GM18951 (cell line): Measurements from ENCODE around the gene SMARCA4.
"Not testable (repeated sequence)": the region's sequence is repeated elsewhere in the genome, so short reads cannot be mapped to it uniquely, and the experiment has no call there.

Experiments
- POLR2A ChIP-seq: IDR thresholded peaks from 4 replicates; pipeline ENCODE4 v1.6.1; 2011; ENCODE audit warnings: mild to moderate bottlenecking; ENCODE audit not compliant: insufficient read length, insufficient read depth; ENCODE audit errors: extremely low read depth
- in situ Hi-C: fragments of 300-500 bp; cut with MboI; formaldehyde crosslinking; loops from one replicate; pipeline ENCODE4 v1.12.0; 2022; ENCODE audit warnings: low sequenced_read_pairs, mixed read lengths, inconsistent platforms; ENCODE audit not compliant: unreplicated experiment

SMARCA4 gene

GRCh38 chr19:10977742-10978092 lies 16.9 kb downstream of the SMARCA4 start:
- in situ Hi-C loops, result no loop called here
- no peak for TF ChIP-seq POLR2A

DNA sequence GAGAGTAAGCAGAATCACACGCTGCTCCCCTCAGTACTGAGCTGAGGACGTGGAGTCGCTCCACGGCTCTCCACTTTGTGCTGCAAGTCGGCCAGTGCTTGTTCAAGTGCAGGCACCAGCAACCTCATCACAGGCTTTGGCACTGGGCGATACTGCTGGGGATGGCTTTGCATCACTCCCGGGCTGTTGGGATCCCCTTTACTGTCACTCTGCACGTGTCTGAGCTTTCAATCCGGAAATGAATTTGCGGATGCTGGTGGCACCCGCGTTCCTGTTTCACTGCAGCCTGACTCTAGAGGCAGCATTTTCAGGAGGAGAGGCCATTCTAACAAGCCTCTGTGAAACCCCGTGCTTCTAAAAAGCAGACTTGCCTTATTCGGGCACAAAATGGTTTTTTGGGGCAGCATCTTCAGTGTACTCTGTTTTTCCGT lies 19.1 kb downstream of the SMARCA4 start:
- no peak for TF ChIP-seq POLR2A
- in situ Hi-C loops, result no loop called here

DNA sequence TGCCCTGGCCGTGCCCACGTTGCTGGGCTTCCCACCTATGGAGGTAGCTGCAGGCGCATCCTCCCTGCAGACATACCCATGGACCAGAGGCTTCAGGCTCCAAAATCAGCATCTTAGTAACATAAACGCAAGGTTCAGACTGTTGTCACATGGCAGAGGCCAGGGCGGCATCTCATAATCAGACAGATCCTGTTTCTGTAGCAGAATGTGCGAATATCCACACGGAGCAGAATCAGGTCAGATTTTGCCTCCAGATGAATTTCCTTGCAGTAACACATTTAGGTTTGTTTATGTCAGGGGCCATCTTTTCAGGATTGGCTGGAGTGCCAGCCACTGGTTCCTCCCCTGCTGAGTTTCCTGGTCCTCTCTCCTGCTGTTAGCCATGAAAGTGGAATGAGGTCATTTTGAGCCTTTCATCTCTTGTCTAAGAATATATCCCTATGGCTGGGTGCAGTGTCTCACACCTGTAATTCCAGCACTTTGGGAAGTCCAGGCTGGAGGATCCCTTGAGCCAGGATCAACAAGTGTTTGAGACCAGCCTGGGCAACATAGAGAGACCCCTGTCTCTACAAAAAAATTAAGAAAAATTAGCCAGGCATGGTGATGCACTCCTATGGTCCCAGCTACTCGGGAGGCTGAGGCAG lies 20.5 kb downstream of the SMARCA4 start:
- in situ Hi-C loops, result no loop called here
- TF ChIP-seq POLR2A, result no peak

DNA sequence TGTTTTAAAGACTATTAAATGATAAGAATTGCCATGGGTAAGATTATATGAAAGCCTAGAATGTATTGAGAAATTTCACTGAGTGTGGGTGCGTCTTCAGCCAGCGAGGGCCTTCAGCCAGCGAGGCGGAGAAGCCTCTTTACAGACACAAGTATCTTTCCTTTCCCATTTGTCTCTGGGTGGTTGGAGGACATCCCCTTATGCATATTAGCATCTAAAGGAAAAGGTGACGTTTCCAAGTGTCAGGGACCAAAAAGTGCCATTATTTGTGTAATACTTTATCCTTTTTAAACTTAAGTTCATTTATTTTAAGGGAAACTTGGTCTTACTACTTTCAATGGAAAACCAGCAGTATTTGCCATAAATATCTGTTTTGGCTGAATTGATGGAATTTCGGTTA lies 22.2 kb downstream of the SMARCA4 start:
- in situ Hi-C loops, result no loop called here
- TF ChIP-seq POLR2A, result no peak

- in situ Hi-C loops, result no loop called here
- TF ChIP-seq POLR2A, result no peak
Measured at GRCh38 chr19:10984166-10984735, 23.4 kb downstream of the SMARCA4 start.

GRCh38 chr19:10985502-10985901 lies 24.7 kb downstream of the SMARCA4 start:
- TF ChIP-seq POLR2A, result no peak
- in situ Hi-C loops, result no loop called here

- in situ Hi-C loops, result no loop called here
- TF ChIP-seq POLR2A, result no peak
Measured at GRCh38 chr19:10986301-10987127, 25.7 kb downstream of the SMARCA4 start.

GRCh38 chr19:10987571-10988297 lies 26.9 kb downstream of the SMARCA4 start:
- TF ChIP-seq POLR2A, result no peak
- in situ Hi-C loops, result no loop called here

DNA sequence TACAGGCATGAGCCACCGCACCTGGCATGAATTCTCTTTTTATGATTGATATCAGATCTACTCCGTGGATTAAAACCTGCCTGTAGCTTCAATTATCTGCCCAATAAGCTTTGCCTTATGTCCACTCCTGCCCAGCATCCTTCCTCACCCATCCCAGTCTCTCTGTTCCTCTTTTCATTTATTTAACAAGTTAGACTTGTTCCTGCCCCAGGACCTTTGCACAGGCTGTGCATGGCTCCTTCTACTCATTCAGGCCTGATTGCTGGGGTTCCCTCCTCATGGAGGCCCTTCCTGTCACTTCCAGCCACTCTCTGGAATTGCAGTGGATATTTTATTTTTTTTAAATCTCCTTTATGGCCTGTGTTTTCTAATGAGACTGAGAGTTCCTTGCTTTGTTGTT lies 27.6 kb downstream of the SMARCA4 start:
- TF ChIP-seq POLR2A, result no peak
- in situ Hi-C loops, result no loop called here

- TF ChIP-seq POLR2A, result no peak
- in situ Hi-C loops, result no loop called here
Measured at GRCh38 chr19:10988921-10989320, 28.1 kb downstream of the SMARCA4 start.

DNA sequence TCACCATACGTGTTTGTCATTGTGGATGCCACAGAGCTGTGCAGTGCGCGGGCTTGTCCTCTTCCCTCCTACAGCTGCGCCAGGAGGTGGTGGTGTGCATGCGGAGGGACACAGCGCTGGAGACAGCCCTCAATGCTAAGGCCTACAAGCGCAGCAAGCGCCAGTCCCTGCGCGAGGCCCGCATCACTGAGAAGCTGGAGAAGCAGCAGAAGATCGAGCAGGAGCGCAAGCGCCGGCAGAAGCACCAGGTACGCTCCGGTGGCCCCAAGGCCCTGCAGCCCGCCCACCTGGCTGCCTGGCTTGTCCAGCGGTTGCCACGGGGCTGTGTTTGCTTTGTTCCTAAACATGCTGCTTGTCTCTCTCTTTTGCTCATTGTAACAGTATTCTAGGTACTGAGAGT lies 30.2 kb downstream of the SMARCA4 start:
- no peak for TF ChIP-seq POLR2A
- in situ Hi-C loops, result no loop called here

DNA sequence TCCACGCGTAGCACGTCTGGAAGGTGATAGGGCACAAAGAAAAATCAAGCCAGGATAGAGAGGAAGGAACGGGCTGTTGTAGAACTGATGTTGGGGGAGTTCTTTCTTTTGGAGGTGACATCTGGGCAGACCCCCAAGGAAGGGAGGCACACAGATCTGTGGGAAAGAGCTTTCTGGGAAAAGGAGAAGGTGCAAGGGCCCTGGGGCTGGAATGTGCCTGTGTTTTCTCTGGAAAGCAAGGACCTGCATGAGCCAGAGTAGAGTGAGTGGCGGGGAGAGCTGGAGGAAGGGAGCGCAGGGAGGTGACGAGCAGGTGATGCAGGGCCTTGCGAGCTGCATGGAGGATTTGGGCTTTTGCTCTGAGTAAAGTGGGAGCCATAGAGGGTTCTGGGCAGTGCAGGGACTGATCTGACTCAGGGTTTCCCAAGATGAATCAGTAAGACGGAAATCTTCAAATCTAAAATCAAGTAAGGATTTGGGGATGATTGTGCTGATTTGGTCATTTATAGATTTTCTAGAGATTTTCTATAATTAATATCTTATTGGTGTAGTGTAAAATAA lies 30.8 kb downstream of the SMARCA4 start:
- no peak for TF ChIP-seq POLR2A
- in situ Hi-C loops, result no loop called here

DNA sequence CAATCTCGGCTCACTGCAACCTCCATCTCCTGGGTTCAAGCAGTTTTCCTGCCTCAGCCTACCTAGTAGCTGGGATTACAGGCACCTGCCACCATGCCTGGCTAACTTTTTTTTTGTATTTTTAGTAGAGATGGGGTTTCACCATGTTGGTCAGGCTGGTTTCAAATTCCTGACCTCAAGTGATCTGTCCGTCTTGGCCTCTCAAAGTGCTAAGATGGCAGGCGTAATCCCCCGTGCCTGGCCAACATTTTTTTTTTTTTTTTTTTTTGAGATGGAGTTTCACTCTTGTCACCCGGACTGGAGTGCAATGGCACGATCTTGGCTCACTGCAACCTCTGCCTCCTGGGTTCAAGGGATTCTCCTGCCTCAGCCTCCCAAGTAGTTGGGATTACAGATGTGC lies 31.3 kb downstream of the SMARCA4 start:
- in situ Hi-C loops, result not testable (repeated sequence)
